Heart right ventricle (tissue), 16 donors: ENCODE measurements around the gene SKAP1. TPM values are rescaled to one million over a fixed set of nuclear protein-coding genes. Genes with fewer than 3 reads are reported as not detected.
A peak's percentile ranks its signal among the peaks of the same experiment; 100 is the strongest.

Experiments
- ATAC-seq, 8 donors: fragments of 200-7000 bp; cut with Tn5 transposase; one replicate each; pipeline ENCODE4 v1.9.1; 2020; ENCODE audit warnings: mild to moderate bottlenecking in 8 of 8, moderate library complexity in 8 of 8, moderate number of reproducible peaks in 1 of 8
- DNase-seq, 2 donors: peaks; one replicate each; pipeline ENCODE4 v3.0.0-alpha.2; 2020
- H3K27ac ChIP-seq, 10 donors: fragments of 200-600 bp; sonication (generic) in 2 of 10; one replicate each; pipeline versions ENCODE4 v1.5.0 to v1.8.0; 2020 to 2022; ENCODE audit warnings: mild to moderate bottlenecking in 3 of 10
- H3K27me3 ChIP-seq, 7 donors: fragments of 200-600 bp; one replicate each; pipeline ENCODE4 v1.8.0; 2021 to 2022; ENCODE audit warnings: mild to moderate bottlenecking in 2 of 7
- H3K36me3 ChIP-seq, 9 donors: fragments of 200-600 bp; sonication (generic) in 1 of 9; one replicate each; pipeline versions ENCODE4 v1.5.0 to v1.8.0; 2020 to 2022; ENCODE audit warnings: mild to moderate bottlenecking in 2 of 9
- H3K4me1 ChIP-seq, 9 donors: fragments of 200-600 bp; sonication (generic) in 1 of 9; one replicate each; pipeline versions ENCODE4 v1.5.0 to v1.8.0; 2020 to 2022; ENCODE audit warnings: mild to moderate bottlenecking in 4 of 9
- H3K4me3 ChIP-seq, 10 donors: fragments of 200-600 bp; sonication (generic) in 2 of 10; one replicate each; pipeline versions ENCODE4 v1.5.0 to v1.8.0; 2020 to 2022; ENCODE audit warnings: mild to moderate bottlenecking in 7 of 10, moderate library complexity in 2 of 10
- H3K9me3 ChIP-seq, 11 donors: fragments of 200-600 bp in 10 of 11; sonication (generic) in 2 of 11; one replicate each; pipeline versions ENCODE4 v1.5.0 to v1.8.0; 2013 to 2022; ENCODE audit warnings: mild to moderate bottlenecking in 2 of 11, control low read depth in 1 of 11, moderate library complexity in 1 of 11
- CTCF ChIP-seq, 9 donors: fragments of 200-600 bp; sonication (generic) in 2 of 9; IDR thresholded peaks; one replicate each; pipeline versions ENCODE4 v1.5.0 to v1.8.0; 2021 to 2022; ENCODE audit warnings: antibody characterized with exemption in 9 of 9, mild to moderate bottlenecking in 5 of 9, moderate library complexity in 1 of 9
- WGBS, 2 donors: extraction: QIAGEN DNeasy Blood & Tissue Kit; methylation state at CpG; one replicate each; pipeline ENCODE4 v1.1.7; 2013; ENCODE audit warnings: inconsistent platforms in 1 of 2; 5-methylcytosine and 5-hydroxymethylcytosine counted together
- intact Hi-C, 10 donors: fragments of 100-400 bp; cut with DNase I; formaldehyde crosslinking; loops; one replicate each; pipeline versions ENCODE4 v1.11.1 to v1.14.2; 2022
- polyA plus RNA-seq, 2 donors: library from polyadenylated mRNA; stranded (reverse); fragments of 200-250 nt; gene quantifications; one replicate each; pipeline ENCODE4 v1.2.3, GENCODE V29; 2013
- total RNA-seq, 10 donors: library from RNA; stranded (reverse); fragmentation: NEBNext Ultra II Directional in 3 of 10; extraction: Animal tissue kit (Norgen Biotek cat#: 25700) in 3 of 10; gene quantifications; one replicate each; pipeline versions ENCODE4 v1.2.1 to v1.2.4, GENCODE V29; 2021 to 2023
- donor health status: Arrhythmogenic right ventricular cardiomyopathy.
- donor health status: ischemic (EF 13 %, LVEDD 7.1; RV severe dilation, severe dysfunction).
- donor health status: healthy with polysubstance abuse.
- donor health status: DM: no; HTN: yes; CAD: no.
- donor health status: DM: no; HTN: no; CAD: no.
- donor health status: ischemic (EF 25% LVEDD 6.9; RV normal size, moderate dysfunction).
- donor health status: ischemic (EF 25% LVEDD 5.7; RV mildly dilated, moderate dysfunction).
- donor health status: healthy.
- donor health status: DM: yes; HTN: yes; CAD: no.
- donor health status: Ischemic cardiomyopathy.
- donor health status: ischemic (EF 35%, LVEDD 5.7; RV mildly dilated, moderate dysfunction).
- donor health status: nonischemic (EF 11% LVEDD 7.7; RV severe dilation, severe dysfunction).
- donor health status: DM: yes; HTN: yes; CAD: no.
- donor health status: PGD.
- donor health status: ischemic (EF 29% LVEDD 5.4; RV normal size, mild dysfunction).
- donor health status: nonischemic (EF 23%, LVEDD 6.1; RV moderate dilation, normal function).

The SKAP1 gene
- total and polyA plus RNA-seq, 12 donors = 0.33 to 1.7 (median 0.75) TPM; not detected in 5

GRCh38 chr17:48225725-48226567 lies 204.1 kb downstream of the SKAP1 start:
- ATAC-seq = no peak

GRCh38 chr17:48223945-48224344 lies 206.1 kb downstream of the SKAP1 start:
- Histone ChIP-seq H3K36me3 (no peaks in the 10 kb centered on the region), H3K4me1 (no peaks in the 10 kb centered on the region), H3K27me3 (peaks cover 0 to 52% (median 35%) of the 10 kb centered on the region in 7 donors), H3K9me3 (no peaks in the 10 kb centered on the region), H3K4me3 (no peak overlapping the region), H3K27ac (no peak overlapping the region)
- no peak for DNase-seq
- TF ChIP-seq CTCF (IDR thresholded peaks at IDR 0.05) = no peak
- intact Hi-C loops = loop anchor here in 1 of 10 donors (5.0 kb wide), 1 partner anchor 1163 kb away; no protein-coding TSS in a partner anchor
- ATAC-seq = no peak

More at GRCh38 chr17:48225725-48226567, 204.1 kb downstream of the SKAP1 start:
- H3K36me3 ChIP-seq = no peaks in the 10 kb centered on the region
- peaks cover 0 to 48% (median 29%) of the 10 kb centered on the region in 7 donors for H3K27me3 ChIP-seq
- no peak for DNase-seq
- H3K4me1 ChIP-seq = peaks cover 0 to 9% (median 0%) of the 10 kb centered on the region in 9 donors
- no peak overlapping the region for H3K27ac ChIP-seq
- no peak for TF ChIP-seq CTCF (IDR thresholded peaks at IDR 0.05)
- intact Hi-C loops = no loop called here
- H3K9me3 ChIP-seq = no peaks in the 10 kb centered on the region
- no peak overlapping the region for H3K4me3 ChIP-seq
- WGBS, 2 donors = 56 to 59% methylated on average over 6 of the region's 6 CpGs

DNA sequence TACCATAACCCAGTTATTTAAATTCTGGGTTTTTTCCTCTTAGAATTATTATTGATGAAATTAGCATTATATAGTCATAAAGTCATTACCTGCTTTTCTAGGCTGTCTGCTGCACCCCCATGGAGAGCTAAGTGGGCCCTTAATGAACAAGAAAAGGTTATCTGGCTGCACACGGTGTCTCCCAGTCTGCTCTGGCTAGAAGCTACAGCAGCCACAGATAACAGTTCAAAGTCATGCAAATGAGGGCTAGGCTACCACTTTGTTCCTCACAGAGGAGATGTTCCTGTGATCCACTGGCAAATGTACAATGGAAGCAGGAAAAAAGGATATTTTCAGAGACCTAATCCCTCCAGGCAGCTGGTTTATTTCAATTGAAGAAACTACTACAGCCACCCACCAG lies 210.4 kb downstream of the SKAP1 start:
- Histone ChIP-seq H3K27ac (no peak overlapping the region), H3K4me3 (no peak overlapping the region), H3K27me3 (peaks cover 0 to 60% (median 38%) of the 10 kb centered on the region in 7 donors), H3K36me3 (no peaks in the 10 kb centered on the region), H3K9me3 (no peaks in the 10 kb centered on the region), H3K4me1 (no peaks in the 10 kb centered on the region)
- intact Hi-C loops = loop anchor here in 2 of 10 donors (5.0 to 10.0 kb wide), 3 partner anchors 153 to 1168 kb away; no protein-coding TSS in a partner anchor
- DNase-seq (no peak), ATAC-seq (no peak)
- WGBS, 2 donors = 23 to 27% methylated on average over 1 of the region's 1 CpG
- TF ChIP-seq CTCF (IDR thresholded peaks at IDR 0.05) = no peak

- H3K27me3 ChIP-seq = peaks cover 0 to 80% (median 40%) of the 10 kb centered on the region in 7 donors
- no peak overlapping the region for H3K4me3 ChIP-seq
- no peak overlapping the region for H3K27ac ChIP-seq
- intact Hi-C loops = loop anchor here in 2 of 10 donors (5.0 to 10.0 kb wide), 2 partner anchors 157 to 159 kb away; no protein-coding TSS in a partner anchor
- TF ChIP-seq CTCF (IDR thresholded peaks at IDR 0.05) = peak in 7 of 9 donors; percentile 43 to 66 (median 49)
- H3K36me3 ChIP-seq = no peaks in the 10 kb centered on the region
- DNase-seq (no peak), ATAC-seq (no peak)
- H3K4me1 ChIP-seq = no peaks in the 10 kb centered on the region
- 11 to 15% methylated on average over 1 of the region's 1 CpG for WGBS, 2 donors
- no peaks in the 10 kb centered on the region for H3K9me3 ChIP-seq
These were observed 214.4 kb downstream of the SKAP1 start for GRCh38 chr17:48215583-48216139.
